Tibial artery (tissue), 4 donors: ENCODE results near the gene DCTN2.
"Not testable (repeated sequence)": the region's sequence is repeated elsewhere in the genome, so short reads cannot be mapped to it uniquely, and the experiment has no call there.

Experiments used
- DNase-seq, 2 donors: peaks; one replicate each; pipeline ENCODE4 v3.0.0-alpha.2; 2019
- H3K27ac ChIP-seq, 2 donors: fragments of 200-600 bp; sonication (generic) in 1 of 2; 1 replicate in 1 of 2; 2 replicates in 1 of 2; pipeline ENCODE4 v1.5.1; 2018 to 2019; ENCODE audit warnings: mild to moderate bottlenecking in 1 of 2
- H3K27me3 ChIP-seq, 2 donors: fragments of 200-600 bp; sonication (generic) in 1 of 2; one replicate each; pipeline versions ENCODE4 v1.5.1 to v1.6.0; 2016 to 2019
- H3K36me3 ChIP-seq, 3 donors: fragments of 200-600 bp; sonication (generic) in 2 of 3; one replicate each; pipeline ENCODE4 v1.5.1; 2016 to 2019; ENCODE audit warnings: mild to moderate bottlenecking in 2 of 3
- H3K4me1 ChIP-seq, 4 donors: fragments of 200-600 bp; sonication (generic) in 2 of 4; 1 replicate in 3 of 4; 2 replicates in 1 of 4; pipeline ENCODE4 v1.5.1; 2016 to 2019
- H3K4me3 ChIP-seq, 2 donors: fragments of 200-600 bp; sonication (generic) in 1 of 2; 1 replicate in 1 of 2; 2 replicates in 1 of 2; pipeline ENCODE4 v1.5.1; 2018 to 2019; ENCODE audit warnings: mild to moderate bottlenecking in 2 of 2
- H3K9me3 ChIP-seq, 3 donors: fragments of 200-600 bp; sonication (generic) in 1 of 3; one replicate each; pipeline ENCODE4 v1.5.1; 2016 to 2019
- intact Hi-C: fragments of 100-400 bp; cut with DNase I; formaldehyde crosslinking; loops from one replicate; pipeline ENCODE4 v1.15.0; 2023; ENCODE audit warnings: low total_unique reads
- TF ChIP-seq, protein P1 (sequence below), 2 experiments: fragments of 200-600 bp in 1 of 2; fragments of 450-650 bp in 1 of 2; IDR thresholded peaks; one replicate each; pipeline ENCODE4 v1.5.1; 2017 to 2019; ENCODE audit warnings: antibody characterized with exemption in 2 of 2, mild to moderate bottlenecking in 1 of 2, moderate library complexity in 1 of 2

Gene DCTN2

DNA sequence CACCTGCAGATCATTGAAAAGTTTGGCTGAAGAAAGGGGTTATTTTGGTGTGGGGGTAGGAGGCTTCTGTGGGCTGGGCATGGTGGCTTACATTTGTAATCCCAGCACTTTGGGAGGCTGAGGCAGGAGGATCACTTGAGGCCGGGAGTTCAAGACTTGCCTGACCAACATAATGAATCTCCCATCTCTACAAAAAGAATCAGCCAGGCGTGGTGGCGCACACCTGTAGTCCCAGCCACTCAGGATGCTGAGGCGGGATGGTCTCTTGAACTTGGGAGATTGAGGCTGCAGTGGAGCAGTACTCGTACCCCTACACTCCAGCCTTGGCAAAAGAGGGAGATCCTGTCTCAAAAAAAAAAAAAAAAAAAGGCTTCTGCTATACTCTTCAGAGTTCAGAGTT, 33.7 kb downstream of the DCTN2 start:
- H3K9me3 ChIP-seq, result no peaks in the 10 kb centered on the region
- H3K36me3 ChIP-seq, result peaks cover 65 to 95% (median 89%) of the 10 kb centered on the region in 3 donors
- H3K27me3 ChIP-seq, result no peaks in the 10 kb centered on the region
- no peak overlapping the region for H3K4me3 ChIP-seq
- TF ChIP-seq, protein P1, sequence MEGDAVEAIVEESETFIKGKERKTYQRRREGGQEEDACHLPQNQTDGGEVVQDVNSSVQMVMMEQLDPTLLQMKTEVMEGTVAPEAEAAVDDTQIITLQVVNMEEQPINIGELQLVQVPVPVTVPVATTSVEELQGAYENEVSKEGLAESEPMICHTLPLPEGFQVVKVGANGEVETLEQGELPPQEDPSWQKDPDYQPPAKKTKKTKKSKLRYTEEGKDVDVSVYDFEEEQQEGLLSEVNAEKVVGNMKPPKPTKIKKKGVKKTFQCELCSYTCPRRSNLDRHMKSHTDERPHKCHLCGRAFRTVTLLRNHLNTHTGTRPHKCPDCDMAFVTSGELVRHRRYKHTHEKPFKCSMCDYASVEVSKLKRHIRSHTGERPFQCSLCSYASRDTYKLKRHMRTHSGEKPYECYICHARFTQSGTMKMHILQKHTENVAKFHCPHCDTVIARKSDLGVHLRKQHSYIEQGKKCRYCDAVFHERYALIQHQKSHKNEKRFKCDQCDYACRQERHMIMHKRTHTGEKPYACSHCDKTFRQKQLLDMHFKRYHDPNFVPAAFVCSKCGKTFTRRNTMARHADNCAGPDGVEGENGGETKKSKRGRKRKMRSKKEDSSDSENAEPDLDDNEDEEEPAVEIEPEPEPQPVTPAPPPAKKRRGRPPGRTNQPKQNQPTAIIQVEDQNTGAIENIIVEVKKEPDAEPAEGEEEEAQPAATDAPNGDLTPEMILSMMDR (IDR thresholded peaks at IDR 0.05), result no peak
- H3K4me1 ChIP-seq, result peaks cover 0 to 16% (median 13%) of the 10 kb centered on the region in 4 donors
- intact Hi-C loops, result no loop called here
- no peak for DNase-seq
- H3K27ac ChIP-seq, result no peak overlapping the region

DNA sequence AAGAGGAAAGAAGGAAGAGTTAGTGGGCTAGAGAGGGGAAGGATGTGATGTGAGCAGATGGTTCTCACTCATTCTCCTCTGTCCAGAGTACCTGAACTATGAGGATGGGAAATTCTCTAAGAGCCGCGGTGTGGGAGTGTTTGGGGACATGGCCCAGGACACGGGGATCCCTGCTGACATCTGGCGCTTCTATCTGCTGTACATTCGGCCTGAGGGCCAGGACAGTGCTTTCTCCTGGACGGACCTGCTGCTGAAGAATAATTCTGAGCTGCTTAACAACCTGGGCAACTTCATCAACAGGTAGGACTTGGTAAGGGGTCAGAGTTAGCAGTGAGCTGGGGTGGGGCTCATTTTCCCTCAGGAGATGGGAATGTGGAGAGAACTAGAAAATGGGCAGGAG, 34.3 kb downstream of the DCTN2 start:
- no peak for DNase-seq
- intact Hi-C loops, result no loop called here
- H3K36me3 ChIP-seq, result peaks cover 65 to 98% (median 89%) of the 10 kb centered on the region in 3 donors

DNA sequence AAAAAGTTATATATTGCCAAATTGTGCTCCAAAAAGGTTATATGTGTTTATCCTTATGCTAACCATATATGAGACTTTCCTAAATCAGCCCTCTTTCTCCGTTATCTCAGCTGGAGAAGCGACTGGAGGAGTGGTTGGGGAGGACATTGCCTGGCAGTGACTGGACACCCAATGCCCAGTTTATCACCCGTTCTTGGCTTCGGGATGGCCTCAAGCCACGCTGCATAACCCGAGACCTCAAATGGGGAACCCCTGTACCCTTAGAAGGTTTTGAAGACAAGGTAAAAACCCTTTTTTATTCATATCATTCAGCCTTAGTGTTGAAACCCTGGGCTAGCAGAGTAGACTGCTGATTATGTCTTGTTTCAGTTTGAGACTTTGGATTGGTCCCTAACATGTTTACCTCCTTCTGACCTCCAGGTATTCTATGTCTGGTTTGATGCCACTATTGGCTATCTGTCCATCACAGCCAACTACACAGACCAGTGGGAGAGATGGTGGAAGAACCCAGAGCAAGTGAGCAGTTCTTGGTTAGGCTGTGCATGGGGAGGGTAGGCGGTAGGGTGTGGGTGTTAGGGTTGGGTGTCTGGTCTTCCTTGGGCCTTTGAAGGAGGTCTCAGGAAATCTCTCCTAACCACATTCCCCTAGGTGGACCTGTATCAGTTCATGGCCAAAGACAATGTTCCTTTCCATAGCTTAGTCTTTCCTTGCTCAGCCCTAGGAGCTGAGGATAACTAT, 35.2 kb downstream of the DCTN2 start:
- Histone ChIP-seq H3K36me3 (peaks cover 57 to 93% (median 80%) of the 10 kb centered on the region in 3 donors), H3K27me3 (no peaks in the 10 kb centered on the region), H3K4me1 (peaks cover 0 to 3% (median under 1%) of the 10 kb centered on the region in 4 donors), H3K4me3 (no peak overlapping the region), H3K9me3 (no peaks in the 10 kb centered on the region), H3K27ac (no peak overlapping the region)
- TF ChIP-seq, protein P1 (IDR thresholded peaks at IDR 0.05), result no peak
- intact Hi-C loops, result no loop called here
- no peak for DNase-seq

More for the DNA sequence above, 34.3 kb downstream of the DCTN2 start:
- Histone ChIP-seq H3K27me3 (no peaks in the 10 kb centered on the region), H3K4me1 (peaks cover 0 to 10% (median 7%) of the 10 kb centered on the region in 4 donors), H3K4me3 (no peak overlapping the region), H3K9me3 (no peaks in the 10 kb centered on the region), H3K27ac (no peak overlapping the region)
- TF ChIP-seq, protein P1 (IDR thresholded peaks at IDR 0.05), result no peak

DNA sequence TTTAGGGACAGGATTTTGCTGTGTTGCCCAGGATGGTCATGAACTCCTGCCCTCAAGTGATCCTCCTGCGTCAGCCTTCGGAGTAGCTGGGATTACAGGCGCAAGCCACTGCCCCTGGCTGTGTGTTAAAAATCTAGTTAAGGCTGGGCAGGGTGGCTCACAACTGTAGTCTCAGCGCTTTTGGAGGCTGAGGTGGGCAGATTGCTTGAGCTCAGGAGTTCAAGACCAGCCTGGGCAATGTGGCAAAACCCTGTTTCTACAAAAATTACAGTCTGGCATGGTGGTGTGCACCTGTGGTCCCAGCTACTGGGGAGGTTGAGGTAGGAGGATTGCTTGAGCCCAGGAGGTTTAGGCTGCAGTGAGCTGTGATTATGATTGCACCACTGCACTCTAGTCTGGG, 35.8 kb downstream of the DCTN2 start:
- no peak for DNase-seq
- TF ChIP-seq, protein P1 (IDR thresholded peaks at IDR 0.05), result no peak
- no peaks in the 10 kb centered on the region for H3K9me3 ChIP-seq
- peaks cover 55 to 92% (median 78%) of the 10 kb centered on the region in 3 donors for H3K36me3 ChIP-seq
- H3K27ac ChIP-seq, result no peak overlapping the region
- intact Hi-C loops, result no loop called here
- H3K4me3 ChIP-seq, result no peak overlapping the region
- H3K4me1 ChIP-seq, result peaks cover 0 to 3% (median 0%) of the 10 kb centered on the region in 4 donors
- no peaks in the 10 kb centered on the region for H3K27me3 ChIP-seq

DNA sequence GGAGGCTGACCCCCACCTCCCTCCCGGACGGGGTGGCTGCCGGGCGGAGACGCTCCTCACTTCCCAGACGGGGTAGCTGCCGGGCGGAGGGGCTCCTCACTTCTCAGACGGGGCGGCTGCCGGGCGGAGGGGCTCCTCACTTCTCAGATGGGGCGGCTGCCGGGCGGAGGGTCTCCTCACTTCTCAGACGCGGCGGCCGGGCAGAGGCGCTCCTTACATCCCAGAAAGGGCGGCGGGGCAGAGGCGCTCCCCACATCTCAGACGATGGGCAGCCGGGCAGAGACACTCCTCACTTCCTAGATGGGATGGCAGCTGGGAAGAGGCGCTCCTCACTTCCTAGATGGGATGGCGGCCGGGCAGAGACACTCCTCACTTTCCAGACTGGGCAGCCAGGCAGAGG, 39.2 kb downstream of the DCTN2 start:
- intact Hi-C loops, H3K27ac ChIP-seq, H3K27me3 ChIP-seq, DNase-seq, H3K4me1 ChIP-seq, H3K9me3 ChIP-seq, H3K4me3 ChIP-seq: not testable (repeated sequence)
- peaks cover 65 to 92% (median 76%) of the 10 kb centered on the region in 3 donors for H3K36me3 ChIP-seq

DNA sequence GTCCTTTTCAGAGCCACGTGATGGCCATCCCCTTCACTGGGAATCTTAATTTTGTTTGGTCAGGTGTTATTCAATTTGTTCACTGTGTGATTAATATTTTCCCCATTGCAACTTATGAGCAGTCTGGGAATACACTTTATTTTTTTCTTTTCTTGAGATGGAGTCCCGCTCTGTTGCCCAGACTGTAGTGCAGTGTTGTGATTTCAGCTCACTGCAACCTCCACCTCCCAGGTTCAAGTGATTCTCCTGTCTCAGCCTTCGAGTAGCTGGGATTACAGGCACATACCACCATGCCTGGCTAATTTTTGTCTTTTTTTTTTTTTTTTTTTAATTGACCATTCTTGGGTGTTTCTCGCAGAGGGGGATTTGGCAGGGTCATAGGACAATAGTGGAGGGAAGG, 40.5 kb downstream of the DCTN2 start:
- H3K9me3 ChIP-seq, H3K27me3 ChIP-seq, H3K27ac ChIP-seq, intact Hi-C loops, H3K4me1 ChIP-seq, H3K4me3 ChIP-seq, DNase-seq: not testable (repeated sequence)
- H3K36me3 ChIP-seq, result peaks cover 59 to 92% (median 75%) of the 10 kb centered on the region in 3 donors

DNA sequence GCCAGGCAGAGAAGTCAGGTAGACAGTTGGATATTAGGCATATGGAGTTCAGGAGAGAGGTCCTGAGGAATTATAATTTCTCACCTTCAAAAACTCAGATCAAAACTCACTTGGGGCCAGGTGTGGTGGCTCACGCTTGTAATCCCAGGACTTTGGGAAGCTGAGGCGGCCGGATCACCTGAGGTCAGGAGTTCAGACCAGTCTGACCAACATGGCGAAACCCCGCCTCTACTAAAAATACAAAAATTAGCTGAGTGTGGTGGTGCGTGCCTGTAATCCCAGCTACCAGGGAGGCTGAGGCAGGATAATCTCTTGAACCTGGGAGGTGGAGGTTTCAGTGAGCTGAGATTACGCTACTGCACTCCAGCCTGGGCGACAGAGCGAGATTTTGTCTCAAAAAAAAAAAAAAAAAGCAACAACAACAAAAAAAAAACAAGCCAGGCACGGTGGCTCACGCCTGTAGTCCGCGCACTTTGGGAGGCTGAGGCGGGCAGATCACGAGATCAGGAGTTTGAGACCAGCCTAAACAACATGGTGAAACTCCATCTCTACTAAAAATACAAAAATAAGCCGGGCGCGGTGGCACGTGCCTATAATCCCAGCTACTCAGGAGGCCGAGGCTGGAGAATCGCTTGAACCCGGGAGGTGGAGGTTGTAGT, 44.6 kb downstream of the DCTN2 start:
- H3K9me3 ChIP-seq, H3K27me3 ChIP-seq, intact Hi-C loops, H3K4me1 ChIP-seq, H3K4me3 ChIP-seq, H3K27ac ChIP-seq, DNase-seq: not testable (repeated sequence)
- peaks cover 77 to 93% (median 81%) of the 10 kb centered on the region in 3 donors for H3K36me3 ChIP-seq
